Activated T-cell treated with anti-CD3 and anti-CD28 coated beads, Interleukin-2, amount 50 U/mL, for 72 hours (primary cell): ENCODE results near the gene EPX. TPM values are rescaled to one million over a fixed set of nuclear protein-coding genes. Genes with fewer than 3 reads are reported as not detected.

Experiments used
- ATAC-seq, 2 donors: fragments of 150-1000 bp; cut with Tn5 transposase; replicated peaks in 1 of 2; 2 replicates each; pipeline ENCODE4 v1.10.0; 2021; ENCODE audit warnings: moderate library complexity in 2 of 2, mild to moderate bottlenecking in 1 of 2
- DNase-seq, 2 donors: peaks; one replicate each; pipeline ENCODE4 v3.0.0; 2021 to 2022; ENCODE audit warnings: mixed read lengths in 1 of 2
- H3K27ac Mint-ChIP-seq: one replicate; pipeline ENCODE4 v1.8.0; 2022; ENCODE audit warnings: mild to moderate bottlenecking, moderate library complexity, mixed read lengths
- H3K27me3 Mint-ChIP-seq: one replicate; pipeline ENCODE4 v1.8.0; 2022; ENCODE audit warnings: low read depth, mixed read lengths
- H3K36me3 Mint-ChIP-seq, 2 donors: one replicate each; pipeline ENCODE4 v1.8.0; 2022; ENCODE audit warnings: mixed read lengths in 2 of 2, mild to moderate bottlenecking in 1 of 2; ENCODE audit not compliant: insufficient read depth in 2 of 2
- H3K4me1 Mint-ChIP-seq: one replicate; pipeline ENCODE4 v1.8.0; 2022; ENCODE audit warnings: low read depth, mixed read lengths
- H3K4me3 Mint-ChIP-seq, 2 donors: one replicate each; pipeline ENCODE4 v1.8.0; 2022; ENCODE audit warnings: mild to moderate bottlenecking in 2 of 2, mixed read lengths in 2 of 2, moderate library complexity in 2 of 2
- H3K9me3 Mint-ChIP-seq, 2 donors: one replicate each; pipeline ENCODE4 v1.8.0; 2022; ENCODE audit warnings: mixed read lengths in 2 of 2
- total RNA-seq, 2 donors: library from RNA; stranded (reverse); gene quantifications; one replicate each; pipeline ENCODE4 v1.2.3, GENCODE V29; 2022

EPX gene
- total RNA-seq, 2 donors from 2014 or later = not detected

- Mint-ChIP-seq H3K36me3 (peaks cover 0 to 2% of the 10 kb centered on the region in 2 donors), H3K4me3 (peak within 1 kb of the TSS; percentile 91 to 92), H3K27ac (peak within 1 kb of the TSS; percentile 95), H3K4me1 (peaks cover 31% of the 10 kb centered on the region), H3K27me3 (no peaks in the 10 kb centered on the region), H3K9me3 (no peaks in the 10 kb centered on the region)
- DNase-seq = peak; percentile 96 to 97
- ATAC-seq = peak; percentile 99 to 100
These were observed 26.7 kb downstream of the EPX start, which contains the start of gene MKS1 for GRCh38 chr17:58219007-58219788. Gene MKS1, minus strand, starts transcription at chr17:58219255. Its CDS starts 25 bp downstream, at chr17:58219230.

- Mint-ChIP-seq H3K9me3 (no peaks in the 10 kb centered on the region), H3K27ac (peak overlapping the region; percentile 95), H3K4me3 (peak overlapping the region; percentile 91 to 92), H3K36me3 (peaks cover 0 to 2% of the 10 kb centered on the region in 2 donors), H3K27me3 (no peaks in the 10 kb centered on the region), H3K4me1 (peaks cover 35% of the 10 kb centered on the region)
- ATAC-seq = no peak
- no peak for DNase-seq
These were observed 27.3 kb downstream of the EPX start for GRCh38 chr17:58219789-58220183.

DNA sequence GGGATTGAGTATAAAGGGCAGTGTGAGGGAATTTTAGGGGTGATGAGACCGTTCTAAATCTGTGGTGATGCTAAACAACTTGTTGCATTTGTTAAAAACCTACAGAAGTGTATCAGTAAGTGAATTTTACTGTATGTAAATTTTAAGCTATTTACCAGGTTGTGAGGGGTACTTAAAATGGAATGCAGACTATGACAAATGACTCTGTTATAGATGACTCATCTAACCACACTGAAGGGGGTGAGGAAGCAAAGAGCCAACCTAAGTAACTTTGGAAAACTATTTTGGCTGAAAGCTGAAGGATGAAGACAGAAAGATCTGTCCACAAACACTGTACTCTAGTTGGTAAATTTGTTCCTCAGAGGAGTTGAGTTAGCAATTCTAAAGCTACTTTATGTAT lies 31.8 kb downstream of the EPX start:
- H3K36me3 Mint-ChIP-seq = no peaks in the 10 kb centered on the region
- H3K4me3 Mint-ChIP-seq = no peak overlapping the region
- H3K9me3 Mint-ChIP-seq = no peaks in the 10 kb centered on the region
- ATAC-seq (peak; percentile 50 to 62), DNase-seq (no peak)
- peaks cover 9% of the 10 kb centered on the region for H3K27me3 Mint-ChIP-seq
- H3K4me1 Mint-ChIP-seq = peaks cover 13% of the 10 kb centered on the region
- H3K27ac Mint-ChIP-seq = no peak overlapping the region

GRCh38 chr17:58227733-58228132 lies 35.2 kb downstream of the EPX start:
- Mint-ChIP-seq H3K27me3 (peaks cover 30% of the 10 kb centered on the region), H3K4me1 (peaks cover 18% of the 10 kb centered on the region), H3K4me3 (no peak overlapping the region), H3K27ac (no peak overlapping the region), H3K36me3 (no peaks in the 10 kb centered on the region), H3K9me3 (no peaks in the 10 kb centered on the region)
- no peak for ATAC-seq
- DNase-seq = no peak

DNA sequence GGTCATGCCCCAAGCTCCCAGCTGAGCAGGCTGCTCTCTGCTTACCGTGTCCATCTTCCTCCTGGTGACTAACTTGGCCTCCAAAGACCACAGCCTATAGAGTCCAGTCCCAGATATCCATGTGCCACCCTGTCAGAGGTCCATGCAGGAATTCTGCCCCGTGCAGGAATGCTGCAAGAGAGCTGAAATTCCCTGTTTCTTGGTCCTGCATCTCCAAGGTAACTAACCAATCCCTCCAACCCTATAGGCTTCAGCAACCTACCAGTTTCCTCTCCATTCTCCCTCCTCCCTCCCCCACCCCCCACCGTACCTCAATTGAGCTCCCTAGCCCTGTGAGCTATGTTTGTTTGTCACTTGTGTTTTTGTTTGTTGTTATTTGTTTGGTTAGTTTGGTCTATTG lies 36.2 kb downstream of the EPX start:
- Mint-ChIP-seq H3K27ac (no peak overlapping the region), H3K4me3 (no peak overlapping the region), H3K9me3 (no peaks in the 10 kb centered on the region), H3K4me1 (peaks cover 20% of the 10 kb centered on the region), H3K36me3 (no peaks in the 10 kb centered on the region), H3K27me3 (peaks cover 30% of the 10 kb centered on the region)
- no peak for DNase-seq
- no peak for ATAC-seq

DNA sequence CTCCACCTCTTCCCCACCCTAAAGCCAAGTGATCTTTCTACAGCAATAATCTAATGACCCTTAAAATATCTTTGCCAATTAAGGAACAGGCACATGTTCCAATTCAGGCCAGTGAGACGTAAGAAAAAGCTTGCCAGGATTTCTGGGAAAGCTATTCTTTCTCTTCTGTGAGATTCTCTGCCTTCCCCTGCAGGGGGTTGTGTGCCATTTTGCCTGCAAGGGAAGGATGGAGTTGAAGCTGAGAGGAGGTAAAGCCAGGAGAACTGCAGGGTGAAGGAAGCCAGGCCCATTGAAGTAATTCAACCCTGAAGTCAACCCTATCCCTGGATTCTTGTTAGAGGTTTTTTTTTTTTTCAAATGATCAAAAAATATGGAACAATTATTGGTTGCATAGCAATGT lies 36.9 kb downstream of the EPX start:
- Mint-ChIP-seq H3K27me3 (peaks cover 33% of the 10 kb centered on the region), H3K27ac (no peak overlapping the region), H3K4me3 (no peak overlapping the region), H3K36me3 (no peaks in the 10 kb centered on the region), H3K4me1 (peaks cover 15% of the 10 kb centered on the region), H3K9me3 (no peaks in the 10 kb centered on the region)
- DNase-seq (no peak), ATAC-seq (no peak)

GRCh38 chr17:58229881-58230280 lies 37.4 kb downstream of the EPX start:
- DNase-seq (no peak), ATAC-seq (no peak)
- H3K27ac Mint-ChIP-seq = no peak overlapping the region
- H3K36me3 Mint-ChIP-seq = no peaks in the 10 kb centered on the region
- peaks cover 38% of the 10 kb centered on the region for H3K27me3 Mint-ChIP-seq
- H3K4me1 Mint-ChIP-seq = peaks cover 12% of the 10 kb centered on the region
- no peaks in the 10 kb centered on the region for H3K9me3 Mint-ChIP-seq
- H3K4me3 Mint-ChIP-seq = no peak overlapping the region

- ATAC-seq = no peak
- peaks cover 56% of the 10 kb centered on the region for H3K27me3 Mint-ChIP-seq
- H3K9me3 Mint-ChIP-seq = no peaks in the 10 kb centered on the region
- no peak overlapping the region for H3K27ac Mint-ChIP-seq
- no peak overlapping the region for H3K4me3 Mint-ChIP-seq
- no peaks in the 10 kb centered on the region for H3K36me3 Mint-ChIP-seq
- DNase-seq = no peak
- peaks cover 12% of the 10 kb centered on the region for H3K4me1 Mint-ChIP-seq
These were observed 39.1 kb downstream of the EPX start for GRCh38 chr17:58231641-58232040.

GRCh38 chr17:58232707-58233156 lies 40.2 kb downstream of the EPX start:
- no peak overlapping the region for H3K4me3 Mint-ChIP-seq
- H3K27ac Mint-ChIP-seq = no peak overlapping the region
- peaks cover 58% of the 10 kb centered on the region for H3K27me3 Mint-ChIP-seq
- no peaks in the 10 kb centered on the region for H3K9me3 Mint-ChIP-seq
- H3K36me3 Mint-ChIP-seq = no peaks in the 10 kb centered on the region
- ATAC-seq = peak; percentile 87 to 90
- DNase-seq = peak; percentile 22 to 36
- peaks cover 12% of the 10 kb centered on the region for H3K4me1 Mint-ChIP-seq

- Mint-ChIP-seq H3K27ac (no peak overlapping the region), H3K27me3 (peaks cover 58% of the 10 kb centered on the region), H3K4me3 (no peak overlapping the region), H3K36me3 (no peaks in the 10 kb centered on the region), H3K9me3 (no peaks in the 10 kb centered on the region), H3K4me1 (peaks cover 12% of the 10 kb centered on the region)
- DNase-seq = no peak
- no peak for ATAC-seq
These were observed 41.0 kb downstream of the EPX start for GRCh38 chr17:58233543-58233942.

DNA sequence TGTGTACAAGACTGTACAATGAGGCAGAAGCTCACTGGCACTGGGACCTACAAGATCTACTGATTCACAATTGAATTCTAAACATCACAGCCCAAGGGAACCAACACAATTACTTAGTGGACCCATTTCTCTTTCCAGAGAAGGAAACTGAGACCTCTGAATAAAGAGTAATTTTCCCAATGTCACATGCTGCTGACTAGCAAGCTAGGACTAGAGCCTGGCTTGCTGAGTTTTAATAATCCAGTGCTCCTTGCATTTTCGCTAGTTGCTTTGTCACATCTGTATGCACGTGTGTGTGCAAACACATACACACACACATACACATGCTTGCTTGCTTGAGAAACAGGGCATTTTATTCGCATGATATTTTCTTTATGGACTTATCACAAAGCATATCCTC lies 42.0 kb downstream of the EPX start:
- Mint-ChIP-seq H3K4me1 (peaks cover 12% of the 10 kb centered on the region), H3K36me3 (no peaks in the 10 kb centered on the region), H3K27ac (no peak overlapping the region), H3K27me3 (peaks cover 58% of the 10 kb centered on the region), H3K9me3 (no peaks in the 10 kb centered on the region), H3K4me3 (no peak overlapping the region)
- DNase-seq = no peak
- no peak for ATAC-seq

DNA sequence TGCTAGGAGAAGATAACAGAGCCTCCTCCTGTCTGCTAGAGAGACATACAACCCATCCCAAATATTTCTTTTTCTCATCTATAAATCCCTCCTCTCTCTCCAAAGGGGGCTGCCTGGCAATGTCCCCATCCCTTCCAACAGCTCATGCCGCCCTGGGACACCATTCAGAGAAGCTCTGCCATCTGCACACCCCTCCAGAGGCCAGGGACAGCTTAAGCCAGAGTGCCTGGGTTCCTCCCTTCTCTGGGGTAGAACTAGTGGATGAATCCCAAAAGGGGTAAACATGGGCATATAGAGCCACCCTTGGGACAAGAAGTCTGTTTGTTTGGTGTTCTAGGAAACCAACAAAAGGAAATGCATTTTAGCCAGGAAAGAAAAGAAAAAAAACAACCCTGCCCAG lies 43.3 kb downstream of the EPX start:
- no peak for ATAC-seq
- Mint-ChIP-seq H3K4me1 (peaks cover 12% of the 10 kb centered on the region), H3K27me3 (peaks cover 67% of the 10 kb centered on the region), H3K4me3 (no peak overlapping the region), H3K27ac (no peak overlapping the region), H3K36me3 (no peaks in the 10 kb centered on the region), H3K9me3 (no peaks in the 10 kb centered on the region)
- DNase-seq = no peak

DNA sequence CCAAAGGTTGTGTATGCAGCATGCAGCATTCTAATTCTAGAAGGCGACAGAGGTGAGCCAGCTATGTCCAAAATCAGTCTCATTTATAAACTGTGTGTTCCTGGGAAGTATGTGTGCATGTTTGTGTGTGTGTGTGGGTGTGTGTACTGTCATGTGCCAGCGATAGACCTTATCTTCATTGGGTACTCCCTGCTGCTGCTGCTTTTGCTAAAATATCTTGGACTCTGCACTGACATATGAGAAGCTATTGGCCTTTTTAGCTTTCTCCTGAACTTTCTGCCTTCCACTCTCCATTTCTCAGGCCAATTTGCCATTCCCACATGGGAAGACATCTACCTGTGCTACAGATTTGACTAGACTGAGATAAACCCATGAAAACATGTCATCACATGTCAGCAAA lies 43.9 kb downstream of the EPX start:
- Mint-ChIP-seq H3K27me3 (peaks cover 67% of the 10 kb centered on the region), H3K4me3 (no peak overlapping the region), H3K9me3 (no peaks in the 10 kb centered on the region), H3K36me3 (no peaks in the 10 kb centered on the region), H3K4me1 (peaks cover 12% of the 10 kb centered on the region), H3K27ac (no peak overlapping the region)
- ATAC-seq (no peak), DNase-seq (no peak)

DNA sequence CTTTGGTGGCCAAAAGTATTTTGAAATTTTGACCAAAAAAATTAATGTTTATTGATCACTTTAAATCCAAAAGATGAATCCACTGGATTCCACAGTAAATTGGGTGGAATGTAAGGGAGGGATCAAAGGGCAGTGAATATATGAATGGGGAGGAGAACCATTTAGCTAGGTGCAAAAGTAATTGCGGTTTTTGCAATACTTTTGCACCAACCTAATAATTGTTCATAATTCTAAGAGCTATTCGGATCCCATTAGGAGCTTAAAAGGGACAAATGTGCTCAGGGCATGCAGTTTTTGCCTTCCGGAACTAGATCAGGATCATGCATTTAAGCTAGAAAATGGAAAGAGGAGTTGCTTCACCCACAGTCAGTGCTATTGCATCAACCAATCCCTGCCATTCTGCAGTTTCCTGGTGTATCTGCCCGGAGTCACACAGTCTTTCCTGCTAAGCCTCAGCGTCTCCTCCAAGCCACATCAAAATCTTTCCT lies 45.7 kb downstream of the EPX start, which contains the start of gene LPO:
LPO (plus strand) TSS at position 438 of the 488 bp plus-strand sequence. CDS start 4,396 bp downstream, outside the sequence.
- peaks cover 76% of the 10 kb centered on the region for H3K27me3 Mint-ChIP-seq
- no peaks in the 10 kb centered on the region for H3K36me3 Mint-ChIP-seq
- no peak within 1 kb of the TSS for H3K27ac Mint-ChIP-seq
- no peak within 1 kb of the TSS for H3K4me3 Mint-ChIP-seq
- H3K9me3 Mint-ChIP-seq = no peaks in the 10 kb centered on the region
- no peak for ATAC-seq
- DNase-seq = no peak
- peaks cover 17% of the 10 kb centered on the region for H3K4me1 Mint-ChIP-seq
